Kasumi-1 (cell line): ENCODE data around the gene SPANXC.
A peak's percentile ranks its signal among the peaks of the same experiment; 100 is the strongest.
"Not testable (repeated sequence)": the region's sequence is repeated elsewhere in the genome, so short reads cannot be mapped to it uniquely, and the experiment has no call there.

Source experiments
- DNase-seq, 2 experiments: peaks; one replicate each; lab custom pipeline; 2025; lab: John Stamatoyannopoulos, UW

The SPANXC gene

DNA sequence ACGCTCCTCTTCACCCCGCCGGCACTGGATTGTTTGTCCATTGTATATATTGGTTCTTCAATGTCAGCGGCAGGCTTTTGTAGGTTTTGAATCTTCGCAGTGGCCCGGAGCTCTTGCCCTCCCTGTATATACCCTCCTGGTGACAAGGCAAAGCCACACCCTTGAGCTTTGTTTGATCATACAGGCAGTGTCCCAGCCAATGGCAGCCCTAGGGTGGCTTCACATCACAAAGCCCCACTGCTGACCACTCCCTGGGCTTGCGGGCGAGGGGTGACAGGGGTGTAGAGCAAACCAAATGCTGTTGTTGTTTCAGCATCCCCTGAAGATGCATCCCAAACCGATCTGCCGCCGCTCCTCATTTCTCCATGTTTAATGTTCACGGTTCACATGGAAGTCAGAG lies at the start of gene SPANXC:
SPANXC (minus strand) TSS at position 101 of the 400 bp plus-strand sequence; CDS start at position 41, 60 bp downstream.
- not testable (repeated sequence) for DNase-seq

DNA sequence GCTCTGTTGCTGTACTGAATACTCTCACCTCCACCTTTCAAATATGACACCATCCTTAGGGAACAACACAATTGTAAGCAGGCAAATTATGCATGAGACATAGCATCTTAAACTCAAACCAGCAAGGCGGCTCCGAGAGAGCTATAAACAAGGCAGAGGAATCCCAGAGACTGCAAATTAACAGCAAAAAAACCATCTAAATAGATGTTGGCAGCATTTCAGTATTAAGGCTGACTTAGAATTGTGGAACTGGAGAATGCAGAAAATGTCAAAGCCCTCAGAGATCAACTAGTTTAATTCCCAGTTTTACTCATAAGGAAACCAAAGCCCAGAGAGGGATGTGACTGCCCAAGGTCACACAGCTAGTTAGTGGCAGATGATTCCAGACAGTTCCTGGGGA lies 37.2 kb upstream of the SPANXC start:
- DNase-seq = no peak

GRCh38 chrX:141278306-141278705 lies 36.0 kb upstream of the SPANXC start:
- DNase-seq = peak; percentile 22 to 28

GRCh38 chrX:141258080-141258479 lies 15.8 kb upstream of the SPANXC start:
- no peak for DNase-seq

DNA sequence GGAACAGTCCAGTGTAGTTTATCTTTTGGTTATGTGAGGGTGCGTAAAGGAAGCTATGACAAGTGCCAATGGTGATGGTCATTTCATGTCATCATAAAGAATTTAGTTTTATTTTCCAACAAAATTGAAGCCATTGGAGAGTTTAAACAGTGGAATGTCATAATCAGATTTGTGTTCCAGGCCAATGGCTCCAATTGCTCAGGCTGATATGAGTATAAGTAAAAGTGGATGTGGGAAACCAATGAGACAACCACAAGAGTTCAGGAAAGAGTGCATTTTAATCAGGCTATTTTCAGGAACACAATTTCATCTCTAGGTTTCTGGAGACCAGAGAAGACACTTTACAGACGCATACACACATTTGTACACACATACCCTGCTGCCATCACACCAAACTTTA lies 20.7 kb downstream of the SPANXC start:
- DNase-seq = no peak

GRCh38 chrX:141220342-141221008 lies 21.8 kb downstream of the SPANXC start:
- DNase-seq = peak; percentile 25 to 51

- no peak for DNase-seq
Observed at GRCh38 chrX:141214196-141214595, 28.1 kb downstream of the SPANXC start.

- DNase-seq = no peak
Observed at GRCh38 chrX:141201962-141202361, 40.4 kb downstream of the SPANXC start.
